Activated naive CD8-positive, alpha-beta T cell treated with anti-CD3 and anti-CD28 coated beads, Interleukin-2, amount 10 ng/mL, durations not matched to agents 7 days and 5 days (primary cell): ENCODE data around the gene RBM12. TPM values are rescaled to one million over a fixed set of nuclear protein-coding genes. Genes with fewer than 3 reads are reported as not detected.

Experiments
- ATAC-seq: fragments of 150-1000 bp; cut with Tn5 transposase; one replicate; pipeline ENCODE4 v1.10.0; 2021; ENCODE audit warnings: low read depth, moderate library complexity
- POLR2A ChIA-PET: fragments of 350-600 bp; sonication (Branson Sonifier 250); formaldehyde crosslinking; loops from one replicate; lab custom pipeline; 2021; ENCODE audit warnings: antibody characterized with exemption; lab: Charles Lee
- DNase-seq: peaks from one replicate; pipeline ENCODE4 v3.0.0; 2021
- H3K27ac Mint-ChIP-seq: one replicate; pipeline ENCODE4 v1.8.0; 2022; ENCODE audit warnings: mild to moderate bottlenecking, mixed read lengths
- H3K27me3 Mint-ChIP-seq: one replicate; pipeline ENCODE4 v1.8.0; 2022; ENCODE audit warnings: mild to moderate bottlenecking, moderate library complexity, mixed read lengths
- H3K36me3 Mint-ChIP-seq: one replicate; pipeline ENCODE4 v1.8.0; 2021; ENCODE audit warnings: mild to moderate bottlenecking, mixed read lengths
- H3K4me1 Mint-ChIP-seq: one replicate; pipeline ENCODE4 v1.8.0; 2021; ENCODE audit warnings: mixed read lengths
- H3K4me3 Mint-ChIP-seq: one replicate; pipeline ENCODE4 v1.8.0; 2022; ENCODE audit warnings: mild to moderate bottlenecking, moderate library complexity, mixed read lengths
- H3K9me3 Mint-ChIP-seq: one replicate; pipeline ENCODE4 v1.8.0; 2021; ENCODE audit warnings: mixed read lengths
- total RNA-seq, 2 experiments: library from RNA; stranded (reverse); gene quantifications; one replicate each; pipeline ENCODE4 v1.2.3, GENCODE V29; 2021

Gene RBM12
- total RNA-seq, 2 experiments from 2014 or later, result 116 to 120 TPM

DNA sequence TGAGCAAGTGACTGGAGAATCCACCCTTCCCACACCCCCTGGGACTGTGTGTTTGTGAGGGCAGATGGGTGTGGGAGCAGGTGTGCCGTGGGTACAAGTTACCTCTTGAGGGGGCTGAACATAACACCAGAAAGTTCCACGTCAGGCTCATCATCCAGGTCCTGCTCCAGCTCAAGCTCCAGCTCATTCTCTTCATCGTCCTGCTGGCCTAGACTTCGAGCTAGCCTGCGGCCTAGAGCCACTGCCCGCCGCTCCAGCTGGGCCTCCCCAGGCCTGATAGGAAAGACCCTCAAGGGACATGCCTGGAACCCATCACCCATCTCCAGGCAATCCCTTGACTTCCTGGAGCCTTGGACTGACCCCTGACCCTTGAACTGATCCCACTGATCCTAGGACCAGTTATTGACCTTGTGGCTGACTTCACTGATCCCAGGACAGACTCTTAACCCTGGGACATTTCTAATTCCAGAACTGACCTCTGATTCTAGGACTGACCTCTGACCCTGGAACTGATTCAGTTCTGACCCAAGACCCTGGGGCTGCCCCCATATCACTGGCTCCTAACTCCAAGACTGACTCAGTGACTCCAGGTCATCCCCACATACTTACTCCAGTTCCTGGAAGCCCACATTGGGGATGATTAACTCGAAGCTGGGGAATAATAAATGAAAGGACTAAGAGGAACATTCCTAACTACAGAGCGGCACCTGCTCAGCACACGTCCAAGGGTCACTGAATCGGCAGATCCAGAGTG is 60.8 kb downstream of the RBM12 start:
- H3K4me3 Mint-ChIP-seq, result no peak overlapping the region
- POLR2A ChIA-PET, result interaction anchor here (1.3 to 1.7 kb wide), 2 partner anchors 12 to 350 kb away, joined by 7 to 11 read pairs; partner anchors contain the start of genes SCAND1 and SPAG4
- no peak for ATAC-seq
- H3K36me3 Mint-ChIP-seq, result peaks cover 2% of the 10 kb centered on the region
- no peaks in the 10 kb centered on the region for H3K9me3 Mint-ChIP-seq
- DNase-seq, result no peak
- H3K4me1 Mint-ChIP-seq, result peaks cover 11% of the 10 kb centered on the region
- peaks cover 26% of the 10 kb centered on the region for H3K27me3 Mint-ChIP-seq
- H3K27ac Mint-ChIP-seq, result no peak overlapping the region

DNA sequence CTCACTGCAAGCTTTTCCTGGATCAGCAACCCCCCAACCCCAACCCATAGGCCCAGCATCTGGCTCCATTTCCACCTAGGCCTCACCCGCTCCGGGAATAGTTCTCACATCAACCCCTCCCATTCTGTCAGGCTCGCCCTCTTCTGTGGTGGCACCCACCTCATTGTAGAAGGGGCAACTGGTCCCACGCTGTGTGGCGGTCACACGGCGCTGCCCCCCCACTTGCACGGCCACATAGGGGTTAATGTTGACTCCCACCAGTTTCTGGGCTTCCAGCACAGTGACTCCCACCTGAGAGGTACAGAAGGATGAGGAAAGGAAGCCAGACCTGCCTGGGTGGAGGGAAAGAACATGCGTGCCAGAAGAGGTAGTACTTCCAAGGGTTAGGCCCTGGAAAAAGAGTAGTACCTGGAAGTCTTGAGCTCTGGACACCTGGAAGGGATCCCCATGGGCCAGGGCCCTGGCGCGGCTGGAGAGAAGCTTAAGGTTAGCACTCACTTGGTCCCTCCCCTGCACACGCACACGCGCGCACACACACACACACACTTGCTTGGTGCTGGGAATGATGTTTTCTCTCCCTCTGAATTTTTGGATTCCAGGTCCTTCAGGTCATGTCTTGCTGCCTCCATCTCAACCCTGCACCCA is 61.7 kb downstream of the RBM12 start:
- Mint-ChIP-seq H3K27me3 (peaks cover 35% of the 10 kb centered on the region), H3K4me3 (no peak overlapping the region), H3K36me3 (peaks cover 2% of the 10 kb centered on the region), H3K4me1 (peaks cover 11% of the 10 kb centered on the region), H3K27ac (no peak overlapping the region), H3K9me3 (no peaks in the 10 kb centered on the region)
- POLR2A ChIA-PET, result interaction anchor here (0.6 kb wide), 1 partner anchor 254 kb away, joined by 7 read pairs; no protein-coding TSS in a partner anchor
- DNase-seq (no peak), ATAC-seq (no peak)

DNA sequence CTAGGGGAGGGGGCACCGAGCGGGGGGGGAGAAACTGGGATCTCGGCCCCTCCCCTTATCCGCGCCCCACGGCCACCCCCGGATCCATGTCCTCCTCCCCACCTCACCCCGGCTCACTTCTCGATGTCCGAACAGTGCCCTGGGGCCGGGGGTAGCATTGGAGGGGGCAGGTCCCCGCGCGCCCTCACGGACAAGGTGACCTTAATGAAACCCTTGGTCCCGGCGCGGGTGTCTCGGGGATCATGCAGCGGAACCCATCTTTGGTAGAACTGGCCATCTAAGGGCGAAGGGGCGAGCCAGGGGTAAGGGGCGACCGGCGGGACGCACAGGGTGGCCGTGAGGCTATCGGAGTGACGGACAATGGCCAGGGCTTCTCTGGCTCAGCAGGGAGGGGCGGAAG is 62.7 kb downstream of the RBM12 start:
- no peak for ATAC-seq
- peak overlapping the region; percentile 79 for H3K4me3 Mint-ChIP-seq

DNA sequence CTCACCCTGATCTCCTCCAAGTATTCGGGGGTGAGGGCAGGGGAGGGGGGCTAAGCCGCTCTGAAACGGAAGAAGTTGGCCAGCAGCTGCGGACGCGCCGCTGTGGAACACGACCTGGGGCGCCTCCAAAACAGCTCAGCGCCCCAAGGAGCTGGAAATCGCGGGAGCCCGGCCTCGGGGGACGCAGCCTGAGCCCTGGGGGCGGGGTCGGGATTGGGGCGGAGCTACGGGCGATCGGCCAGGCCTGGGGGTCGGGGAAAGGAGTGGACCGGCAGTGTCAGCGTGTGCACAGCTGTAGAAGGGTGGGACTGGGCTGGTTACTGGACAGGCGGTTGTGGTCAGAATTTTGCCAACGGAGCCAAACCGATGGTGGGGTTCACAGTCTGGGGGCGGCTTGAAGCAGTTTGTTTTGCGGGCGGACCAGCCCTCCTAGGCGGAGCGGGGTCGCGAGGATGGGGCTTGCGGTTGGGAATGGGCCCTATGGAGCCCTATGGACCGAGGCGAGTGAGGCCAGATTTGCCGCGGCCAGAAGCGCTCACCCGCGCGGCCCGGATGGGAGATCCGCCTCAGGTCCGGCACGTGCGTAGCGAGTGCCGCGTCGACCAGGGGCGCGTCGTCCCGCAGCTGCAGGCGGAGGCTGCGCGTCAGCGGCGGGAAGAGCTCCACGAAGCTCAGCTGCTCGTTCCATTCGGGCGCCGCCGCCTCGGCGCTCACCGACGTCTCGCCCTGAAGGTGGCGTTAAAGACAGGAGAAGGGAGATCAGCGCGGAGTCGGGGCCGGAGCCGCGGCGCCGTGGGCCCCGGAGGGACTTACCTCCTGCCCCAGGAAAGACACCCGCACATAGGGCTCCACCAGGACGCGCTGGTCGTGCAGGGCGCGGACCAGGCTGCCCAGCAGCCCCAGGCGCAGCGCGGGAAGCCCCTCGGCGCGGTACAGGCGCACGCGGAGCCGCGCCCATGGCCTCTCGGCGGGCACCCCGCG is 63.4 kb downstream of the RBM12 start:
- DNase-seq (peak; percentile 82), ATAC-seq (peak; percentile 90)
- H3K27me3 Mint-ChIP-seq, result peaks cover 41% of the 10 kb centered on the region
- no peaks in the 10 kb centered on the region for H3K9me3 Mint-ChIP-seq
- peak overlapping the region; percentile 79 for H3K4me3 Mint-ChIP-seq
- peaks cover 7% of the 10 kb centered on the region for H3K4me1 Mint-ChIP-seq
- POLR2A ChIA-PET, result interaction anchor here (0.9 to 2.0 kb wide), 6 partner anchors 15 to 353 kb away, joined by 3 to 6 read pairs (median 6); partner anchors contain the start of genes CPNE1, NFS1, RBM12 and ROMO1
- no peaks in the 10 kb centered on the region for H3K36me3 Mint-ChIP-seq
- H3K27ac Mint-ChIP-seq, result peak overlapping the region; percentile 8

More for the DNA sequence above, 62.7 kb downstream of the RBM12 start:
- Mint-ChIP-seq H3K9me3 (no peaks in the 10 kb centered on the region), H3K36me3 (peaks cover 2% of the 10 kb centered on the region), H3K27me3 (peaks cover 43% of the 10 kb centered on the region), H3K27ac (no peak overlapping the region), H3K4me1 (peaks cover 9% of the 10 kb centered on the region)
- POLR2A ChIA-PET, result interaction anchor here (0.9 to 2.0 kb wide), 5 partner anchors 14 to 352 kb away, joined by 3 to 6 read pairs (median 6); partner anchors contain the start of genes CPNE1, NFS1, RBM12 and ROMO1
- DNase-seq, result no peak

DNA sequence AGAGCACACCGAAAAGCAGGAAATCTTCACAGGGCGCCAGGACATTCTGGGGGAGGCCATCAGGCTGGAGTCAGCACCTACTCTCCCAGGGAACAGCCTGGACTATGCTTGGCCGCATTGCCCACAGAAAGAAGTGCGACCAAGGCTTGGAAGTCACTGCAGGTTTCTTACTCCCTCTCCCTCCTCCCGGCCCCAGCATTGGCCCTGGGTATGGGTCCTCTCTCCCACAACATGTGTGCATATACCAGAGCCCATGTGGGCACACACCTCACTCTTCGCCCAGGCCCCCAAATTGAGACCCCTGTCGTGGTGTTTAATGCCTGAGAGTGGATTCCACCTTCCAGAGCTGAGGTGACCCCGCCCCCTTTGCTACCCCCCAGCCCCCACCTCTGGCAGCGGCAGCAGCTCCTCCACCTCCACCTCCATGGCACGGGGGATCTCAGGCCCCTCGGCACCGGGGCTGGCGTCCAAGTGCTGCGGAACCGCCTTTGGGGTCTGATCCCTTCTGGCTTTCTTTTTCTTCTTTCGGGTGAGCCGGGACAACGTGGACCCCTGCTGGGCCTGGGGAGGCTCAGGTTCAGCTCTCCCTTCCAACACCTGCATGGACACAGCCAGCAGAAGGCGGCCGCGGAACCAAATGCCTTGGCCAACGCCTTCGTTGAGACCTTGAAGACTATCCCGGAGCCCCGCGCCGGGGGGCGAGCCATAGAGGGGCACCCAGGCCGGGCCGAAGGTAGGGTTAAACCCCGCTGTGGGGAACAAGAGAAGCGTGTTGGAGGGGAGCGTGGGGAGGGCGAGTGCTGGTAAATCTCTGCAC is 64.3 kb downstream of the RBM12 start:
- H3K4me3 Mint-ChIP-seq, result peak overlapping the region; percentile 79

DNA sequence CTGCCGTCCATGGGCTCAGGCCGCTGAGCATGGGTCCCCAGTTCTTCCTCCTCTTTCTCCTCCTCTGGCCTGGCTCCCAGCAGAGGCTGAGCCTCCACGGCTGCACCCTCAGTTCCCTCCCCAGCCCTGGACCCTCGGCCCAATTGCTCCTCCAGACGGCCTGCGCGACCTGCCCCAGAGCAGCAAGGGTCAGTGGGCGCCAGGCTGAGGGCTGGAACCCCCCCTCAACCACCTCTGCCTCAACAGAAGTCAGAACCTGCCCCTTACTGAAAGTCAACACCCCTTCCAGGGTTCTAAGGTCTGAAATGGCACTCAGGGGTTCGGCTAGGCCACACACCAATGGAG is 65.0 kb downstream of the RBM12 start:
- H3K4me1 Mint-ChIP-seq, result peaks cover 7% of the 10 kb centered on the region
- no peak overlapping the region for H3K27ac Mint-ChIP-seq
- H3K27me3 Mint-ChIP-seq, result peaks cover 41% of the 10 kb centered on the region
- peak overlapping the region; percentile 12 for H3K4me3 Mint-ChIP-seq
- no peak for ATAC-seq
- no peaks in the 10 kb centered on the region for H3K36me3 Mint-ChIP-seq
- DNase-seq, result no peak
- H3K9me3 Mint-ChIP-seq, result no peaks in the 10 kb centered on the region
- POLR2A ChIA-PET, result no interaction called here

More for the DNA sequence above, 64.3 kb downstream of the RBM12 start:
- Mint-ChIP-seq H3K27me3 (peaks cover 41% of the 10 kb centered on the region), H3K27ac (peak overlapping the region; percentile 8), H3K4me1 (peaks cover 7% of the 10 kb centered on the region), H3K36me3 (no peaks in the 10 kb centered on the region), H3K9me3 (no peaks in the 10 kb centered on the region)
- POLR2A ChIA-PET, result interaction anchor here (1.2 to 2.0 kb wide), 3 partner anchors 61 to 99 kb away, joined by 3 to 6 read pairs (median 6); partner anchors contain the start of genes CPNE1, NFS1, RBM12 and ROMO1
- no peak for DNase-seq
- ATAC-seq, result no peak

Other genes starting within 250 kb of the RBM12 start
- gene GDF5, start 226.7 kb downstream of the RBM12 start, total RNA-seq, result not detected
- 10 to 100 TPM; 82.9 to 84.5 TPM for gene CEP250, start 209.3 kb downstream of the RBM12 start, total RNA-seq
- not detected for gene C20orf173, start 135.2 kb downstream of the RBM12 start, total RNA-seq
- gene ERGIC3, start 122.8 kb downstream of the RBM12 start, total RNA-seq, result 100 to 1,000 TPM; 123 to 125 TPM
- gene SPAG4, start 49.1 kb downstream of the RBM12 start, total RNA-seq, result 1 to 10 TPM; 3.8 to 5.7 TPM
- 100 to 1,000 TPM; 296 to 327 TPM for gene CPNE1, start within 50 bp of the RBM12 start, total RNA-seq
- 10 to 100 TPM; 33.1 to 33.8 TPM for gene NFS1, start 34.5 kb upstream of the RBM12 start, total RNA-seq
- gene ROMO1, start 34.5 kb upstream of the RBM12 start, total RNA-seq, result 100 to 1,000 TPM in 1 of 2 experiments, 10 to 100 TPM in 1; 96.9 to 112 TPM
- 100 to 1,000 TPM; 478 to 499 TPM for gene RBM39, start 77.4 kb upstream of the RBM12 start, total RNA-seq
- 10 to 100 TPM; 61.9 to 69.4 TPM for gene PHF20, start 107.1 kb upstream of the RBM12 start, total RNA-seq